Bronchial epithelial cell (primary cell): Measurements from ENCODE around the gene AGAP1. TPM values are rescaled to one million over a fixed set of nuclear protein-coding genes. Genes with fewer than 3 reads are reported as not detected.

Source experiments
- DNase-seq: peaks from one replicate; pipeline ENCODE4 v3.0.0-alpha.2; 2010; ENCODE audit warnings: low read depth
- FAIRE-seq: peaks from 2 replicates; lab custom pipeline; 2011; peaks lifted over from hg19 to GRCh38; lab: Jason Lieb, UNC
- H3K27me3 ChIP-seq: 2 replicates; pipeline ENCODE4 v1.5.1; 2011; ENCODE audit warnings: low read length; ENCODE audit not compliant: control insufficient read depth, insufficient read depth
- H3K36me3 ChIP-seq: 2 replicates; pipeline ENCODE4 v1.5.1; 2011; ENCODE audit warnings: low read length; ENCODE audit not compliant: control insufficient read depth, insufficient read depth
- H3K4me3 ChIP-seq: 2 replicates; pipeline ENCODE4 v1.5.1; 2011; ENCODE audit warnings: mild to moderate bottlenecking, low read depth, low read length, control low read depth
- CTCF ChIP-seq: IDR thresholded peaks from 2 replicates; pipeline ENCODE4 v1.5.1; 2011; ENCODE audit warnings: mild to moderate bottlenecking, moderate library complexity, low read length, control low read depth, inconsistent platforms; ENCODE audit not compliant: insufficient read depth, severe bottlenecking
- total RNA-seq: library from RNA; depleted of rRNA; stranded (reverse); fragments of >200 nt; gene quantifications from 2 replicates; pipeline ENCODE4 v1.2.1, GENCODE V29; 2014

Gene AGAP1
- total RNA-seq, 1 donor from 2014 or later = 22.4 TPM

GRCh38 chr2:235861383-235861782, 367.5 kb downstream of the AGAP1 start:
- Histone ChIP-seq H3K27me3 (no peaks in the 10 kb centered on the region), H3K36me3 (no peaks in the 10 kb centered on the region), H3K4me3 (no peak overlapping the region)
- TF ChIP-seq CTCF = no peak
- DNase-seq (no peak), FAIRE-seq (no peak)

GRCh38 chr2:235863414-235863813, 369.6 kb downstream of the AGAP1 start:
- Histone ChIP-seq H3K4me3 (no peak overlapping the region), H3K36me3 (no peaks in the 10 kb centered on the region), H3K27me3 (no peaks in the 10 kb centered on the region)
- DNase-seq (no peak), FAIRE-seq (no peak)
- no peak for TF ChIP-seq CTCF

- no peak for TF ChIP-seq CTCF
- Histone ChIP-seq H3K27me3 (no peaks in the 10 kb centered on the region), H3K4me3 (no peak overlapping the region), H3K36me3 (no peaks in the 10 kb centered on the region)
- DNase-seq (no peak), FAIRE-seq (no peak)
Measured at GRCh38 chr2:235864302-235864701, 370.5 kb downstream of the AGAP1 start.

GRCh38 chr2:235864733-235865515, 371.1 kb downstream of the AGAP1 start:
- DNase-seq (no peak), FAIRE-seq (no peak)
- H3K27me3 ChIP-seq = no peaks in the 10 kb centered on the region
- no peaks in the 10 kb centered on the region for H3K36me3 ChIP-seq
- TF ChIP-seq CTCF = no peak
- no peak overlapping the region for H3K4me3 ChIP-seq

- H3K4me3 ChIP-seq = no peak overlapping the region
- H3K27me3 ChIP-seq = no peaks in the 10 kb centered on the region
- DNase-seq (no peak), FAIRE-seq (no peak)
- no peaks in the 10 kb centered on the region for H3K36me3 ChIP-seq
- no peak for TF ChIP-seq CTCF
Measured at GRCh38 chr2:235866373-235866772, 372.5 kb downstream of the AGAP1 start.

GRCh38 chr2:235868224-235868623, 374.4 kb downstream of the AGAP1 start:
- DNase-seq (no peak), FAIRE-seq (no peak)
- H3K36me3 ChIP-seq = no peaks in the 10 kb centered on the region

More at GRCh38 chr2:235868224-235868623, 374.4 kb downstream of the AGAP1 start:
- Histone ChIP-seq H3K27me3 (no peaks in the 10 kb centered on the region), H3K4me3 (no peak overlapping the region)
- TF ChIP-seq CTCF = no peak
